GM12892 (cell line): Measurements from ENCODE around the gene HNRNPA2B1. TPM values are rescaled to one million over a fixed set of nuclear protein-coding genes. Genes with fewer than 3 reads are reported as not detected.

Experiments
- DNase-seq: peaks from one replicate; pipeline ENCODE4 v3.0.0; 2011; ENCODE audit not compliant: insufficient read length
- FAIRE-seq: peaks from 2 replicates; lab custom pipeline; 2011; peaks lifted over from hg19 to GRCh38; lab: Jason Lieb, UNC
- POLR2A ChIP-seq: IDR thresholded peaks from 2 replicates; pipeline ENCODE4 v1.6.1; 2011; ENCODE audit warnings: low read depth, low read length, control low read depth
- POLR2AphosphoS5 ChIP-seq: IDR thresholded peaks from 2 replicates; pipeline ENCODE4 v1.6.1; 2011; ENCODE audit warnings: low read depth, low read length, control low read depth
- TAF1 ChIP-seq: IDR thresholded peaks from 2 replicates; pipeline ENCODE4 v1.6.1; 2011; ENCODE audit warnings: low read depth, mild to moderate bottlenecking, control low read depth, low read length, borderline replicate concordance
- polyA plus RNA-seq: library from polyadenylated mRNA; unstranded; fragments of >200 nt; gene quantifications from one replicate; pipeline ENCODE4 v1.2.1, GENCODE V29; 2012; ENCODE audit warnings: missing spikeins, inconsistent platforms; ENCODE audit not compliant: missing spikeins

Gene HNRNPA2B1
- 837 TPM for polyA plus RNA-seq

- TF ChIP-seq POLR2AphosphoS5 (peak; percentile 100), POLR2A (peak; percentile 100), TAF1 (peak; percentile 97)
- DNase-seq = peak; percentile 48
- FAIRE-seq = peak; percentile 98
These were observed at the start of gene HNRNPA2B1 for GRCh38 chr7:26200444-26201246. TSS of gene HNRNPA2B1 (minus strand) at chr7:26200746. CDS start at chr7:26200577, 169 bp downstream.

DNA sequence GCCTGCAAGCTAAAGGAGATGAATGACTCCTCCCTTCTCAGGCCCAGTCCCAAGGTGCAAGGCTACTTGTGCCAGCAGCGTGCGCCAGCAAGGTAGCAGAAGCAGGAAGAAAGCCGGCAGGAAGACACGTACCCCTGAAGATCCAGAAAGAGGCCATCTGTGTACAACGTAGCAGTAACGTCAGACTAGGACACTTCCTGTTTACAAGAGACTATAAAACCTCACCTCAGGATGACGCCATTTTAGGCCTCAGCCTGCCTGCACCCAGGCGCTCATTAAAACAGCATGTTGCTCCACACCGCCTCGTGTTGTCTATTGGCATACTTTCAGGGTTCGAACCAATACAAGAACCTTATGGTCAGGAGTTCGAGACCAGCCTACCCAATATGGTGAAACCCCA is 49.7 kb upstream of the HNRNPA2B1 start:
- FAIRE-seq = no peak
- TF ChIP-seq POLR2AphosphoS5 = no peak
- TF ChIP-seq TAF1 = no peak
- no peak for TF ChIP-seq POLR2A
- DNase-seq = no peak

GRCh38 chr7:26245150-26245549 is 44.6 kb upstream of the HNRNPA2B1 start:
- FAIRE-seq = no peak

DNA sequence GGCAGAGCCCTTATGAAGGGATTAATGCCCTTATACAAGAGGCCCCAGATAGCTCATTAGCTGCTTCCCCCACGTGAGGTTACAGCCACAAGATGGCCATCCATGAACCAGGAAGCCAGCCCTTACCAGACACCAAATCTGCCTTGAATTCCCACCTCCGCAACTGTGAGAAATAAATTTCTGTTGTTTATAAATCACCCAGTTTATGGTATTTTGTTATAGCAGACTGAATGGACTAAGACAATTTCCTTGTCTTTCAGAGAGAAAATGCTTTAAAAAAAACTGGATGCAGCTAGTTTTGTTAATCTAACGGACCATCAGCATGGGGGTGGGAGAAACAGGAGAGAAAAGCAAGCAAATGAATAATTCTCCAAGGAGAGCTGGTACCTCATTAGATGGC is 37.5 kb upstream of the HNRNPA2B1 start:
- DNase-seq = no peak
- no peak for FAIRE-seq
- no peak for TF ChIP-seq POLR2A
- no peak for TF ChIP-seq POLR2AphosphoS5
- TF ChIP-seq TAF1 = no peak

More at GRCh38 chr7:26245150-26245549, 44.6 kb upstream of the HNRNPA2B1 start:
- no peak for TF ChIP-seq POLR2A
- TF ChIP-seq POLR2AphosphoS5 = no peak
- TF ChIP-seq TAF1 = no peak
- no peak for DNase-seq

- no peak for FAIRE-seq
- no peak for DNase-seq
- no peak for TF ChIP-seq POLR2A
- no peak for TF ChIP-seq POLR2AphosphoS5
- no peak for TF ChIP-seq TAF1
These were observed 36.7 kb upstream of the HNRNPA2B1 start for GRCh38 chr7:26237035-26237807.

- DNase-seq = no peak
- no peak for FAIRE-seq
- TF ChIP-seq POLR2A (no peak), TAF1 (no peak), POLR2AphosphoS5 (no peak)
These were observed 33.5 kb upstream of the HNRNPA2B1 start for GRCh38 chr7:26233902-26234511.

DNA sequence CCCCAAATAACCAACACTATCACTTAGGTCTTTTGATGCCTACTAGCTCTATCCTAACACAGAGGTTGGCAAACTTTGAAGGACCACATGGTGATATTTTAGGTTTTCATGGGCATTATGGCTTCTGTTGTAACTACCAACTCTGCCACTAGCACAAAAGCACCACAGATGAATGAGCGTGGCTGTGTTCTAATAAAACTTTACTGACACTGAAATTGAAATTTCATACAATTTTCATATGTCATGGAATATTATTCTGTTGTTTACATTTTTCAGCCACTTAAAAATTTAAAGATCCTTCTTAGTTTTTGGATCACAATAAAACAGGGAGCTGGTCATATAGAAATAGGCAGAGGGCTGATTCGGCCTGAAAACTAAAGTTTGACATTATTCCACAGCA is 27.4 kb upstream of the HNRNPA2B1 start:
- DNase-seq = no peak
- no peak for FAIRE-seq
- no peak for TF ChIP-seq POLR2A
- TF ChIP-seq POLR2AphosphoS5 = no peak
- no peak for TF ChIP-seq TAF1

GRCh38 chr7:26224359-26224758 is 23.8 kb upstream of the HNRNPA2B1 start:
- TF ChIP-seq POLR2A = no peak
- TF ChIP-seq POLR2AphosphoS5 = no peak
- TF ChIP-seq TAF1 = no peak
- FAIRE-seq = no peak
- DNase-seq = no peak

GRCh38 chr7:26216049-26216448 is 15.5 kb upstream of the HNRNPA2B1 start:
- TF ChIP-seq TAF1 (no peak), POLR2A (no peak), POLR2AphosphoS5 (no peak)
- FAIRE-seq = no peak
- no peak for DNase-seq

DNA sequence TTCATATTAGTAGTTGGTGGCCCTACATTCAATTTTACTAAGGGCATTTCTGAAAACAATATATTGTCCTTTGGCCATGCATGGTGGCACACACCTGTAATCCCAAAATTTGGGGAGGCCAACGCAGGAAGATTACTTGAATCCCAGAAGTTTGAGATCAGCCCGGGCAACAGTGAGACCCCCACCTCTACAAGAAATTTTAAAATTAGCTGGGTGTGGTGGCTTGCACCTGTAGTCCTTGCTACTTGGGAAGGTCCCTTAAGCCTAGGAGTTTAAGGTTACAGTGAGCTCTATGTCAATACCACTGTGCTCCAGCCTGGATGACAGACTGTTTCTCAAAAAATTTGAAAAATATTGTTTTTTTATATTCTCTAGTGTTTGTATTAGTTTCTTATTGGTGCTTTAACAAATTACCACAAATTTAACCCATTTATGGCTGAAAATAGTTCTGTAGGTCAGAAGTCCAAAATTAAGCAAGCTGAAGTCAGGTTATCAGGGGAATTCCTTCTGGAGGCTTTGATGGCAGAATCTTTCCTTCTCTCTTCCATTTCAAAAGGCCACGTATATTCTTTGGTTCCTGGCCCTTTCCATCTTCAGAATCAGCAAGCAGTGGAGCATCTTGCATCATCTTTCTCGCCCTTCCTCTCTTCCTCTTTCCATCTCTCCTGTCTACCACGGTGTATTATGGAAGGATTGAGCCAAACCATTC is 13.4 kb upstream of the HNRNPA2B1 start:
- FAIRE-seq (no peak), DNase-seq (no peak)
- 0 out of 2 replicates have a peak, but pooled peaks have one; percentile 18 for TF ChIP-seq POLR2AphosphoS5
- peak; percentile 61 for TF ChIP-seq POLR2A
- no peak for TF ChIP-seq TAF1
